HG03378 (cell line): Measurements from ENCODE around the gene CD84.
"Not testable (repeated sequence)": the region's sequence is repeated elsewhere in the genome, so short reads cannot be mapped to it uniquely, and the experiment has no call there.

Source experiments
- ATAC-seq: cut with Tn5 transposase; IDR thresholded peaks from one replicate; pipeline ENCODE4 v1.9.1; 2021; ENCODE audit warnings: mild to moderate bottlenecking, moderate library complexity; ENCODE audit not compliant: unreplicated experiment

Gene CD84

DNA sequence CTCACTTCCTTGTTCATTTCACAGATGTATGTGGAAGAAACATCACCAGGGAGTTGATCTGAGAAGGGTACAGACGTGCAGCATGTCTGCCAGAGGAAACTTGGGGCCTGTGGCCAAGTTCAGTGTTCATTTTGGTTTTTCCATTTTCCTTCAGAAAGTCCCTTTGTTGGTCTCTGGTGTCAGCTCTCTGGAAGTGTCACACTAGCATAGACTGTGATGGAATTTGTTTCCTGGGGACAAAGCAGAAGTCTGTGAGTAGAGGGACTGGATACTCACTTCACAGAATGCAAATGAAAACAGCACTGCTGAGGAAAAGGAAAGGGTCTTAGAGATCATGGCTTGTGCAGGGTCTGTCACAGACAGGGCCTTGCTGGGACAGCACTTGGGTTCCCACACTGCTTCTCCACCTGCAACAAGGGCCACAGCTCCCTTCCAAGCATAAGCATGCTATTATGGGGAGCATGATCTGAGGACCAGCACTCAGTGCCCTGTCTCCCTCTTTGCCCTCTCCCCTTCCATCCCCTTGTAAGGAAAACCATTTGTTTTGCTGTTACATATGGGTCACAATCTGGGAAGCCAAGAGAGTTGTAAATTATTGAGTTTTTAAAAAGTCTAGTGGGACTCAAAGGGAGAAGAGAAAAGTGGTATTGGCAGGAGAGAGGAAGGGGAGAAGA, 31.4 kb upstream of the CD84 start:
- ATAC-seq: no peak

DNA sequence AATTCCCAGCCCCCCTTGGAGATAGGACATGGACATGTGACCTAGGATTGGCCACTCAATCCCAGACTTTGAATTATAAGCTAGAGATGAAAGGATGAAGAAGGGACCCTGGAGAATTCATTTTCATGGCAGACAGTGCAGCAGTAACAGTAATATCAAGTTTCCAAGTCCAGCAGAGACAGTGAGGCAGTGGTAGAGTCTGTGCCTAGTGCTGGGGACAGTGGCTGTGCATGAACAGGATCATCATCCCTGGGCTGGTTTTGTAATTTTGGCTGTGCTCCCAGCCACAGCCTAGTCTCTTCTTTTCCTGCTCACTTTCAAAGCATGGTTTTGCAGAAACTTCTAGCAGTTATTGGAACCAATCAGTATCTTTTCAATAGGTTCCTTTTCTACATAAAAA, 29.6 kb upstream of the CD84 start:
- no peak for ATAC-seq

DNA sequence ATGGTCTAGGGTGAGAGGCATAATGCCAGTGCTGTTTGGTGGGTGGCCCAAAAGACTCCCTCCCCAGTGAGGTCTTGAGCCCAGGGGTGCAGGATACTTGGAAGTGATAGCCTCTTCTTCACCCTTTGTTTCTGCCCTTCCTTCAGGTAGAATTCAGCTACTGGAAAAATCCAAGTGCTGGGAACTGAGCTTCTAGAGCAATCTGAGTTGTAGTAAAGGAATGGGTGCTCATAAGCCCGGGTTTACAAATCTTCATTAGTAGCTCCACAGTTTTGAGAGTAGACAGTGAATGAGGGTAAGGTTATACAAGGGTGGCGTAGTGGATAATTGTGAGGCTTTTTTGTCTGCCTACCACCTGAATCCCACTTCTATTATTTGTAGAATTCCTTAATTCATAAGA, 29.2 kb upstream of the CD84 start:
- ATAC-seq: no peak

- ATAC-seq: no peak
These were observed 28.8 kb upstream of the CD84 start for GRCh38 chr1:160608057-160608456.

- ATAC-seq: no peak
These were observed 28.4 kb upstream of the CD84 start for GRCh38 chr1:160607672-160608032.

- ATAC-seq: peak; percentile 68
These were observed 27.8 kb upstream of the CD84 start for GRCh38 chr1:160607011-160607671.

DNA sequence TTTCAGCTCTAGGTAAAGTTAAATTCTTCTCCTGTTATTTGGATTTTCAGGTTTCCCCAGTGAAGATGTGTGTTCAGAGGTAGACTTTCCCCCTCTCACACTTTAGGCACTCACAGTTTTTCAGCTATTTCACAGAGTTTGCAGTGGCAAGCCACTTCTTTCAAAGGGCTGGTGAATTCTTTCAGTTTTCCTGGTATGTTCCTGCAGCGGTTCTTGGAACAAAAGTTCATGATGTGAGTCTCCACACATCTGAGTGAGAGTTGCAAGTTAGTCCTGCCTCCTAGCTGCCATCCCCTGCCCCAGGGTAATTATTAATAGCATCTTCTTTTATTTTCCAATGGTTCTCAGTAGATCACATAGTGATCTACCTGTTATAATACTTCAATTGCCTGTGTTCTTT, 27.3 kb upstream of the CD84 start:
- ATAC-seq: no peak

GRCh38 chr1:160605792-160606479, 26.6 kb upstream of the CD84 start:
- no peak for ATAC-seq

DNA sequence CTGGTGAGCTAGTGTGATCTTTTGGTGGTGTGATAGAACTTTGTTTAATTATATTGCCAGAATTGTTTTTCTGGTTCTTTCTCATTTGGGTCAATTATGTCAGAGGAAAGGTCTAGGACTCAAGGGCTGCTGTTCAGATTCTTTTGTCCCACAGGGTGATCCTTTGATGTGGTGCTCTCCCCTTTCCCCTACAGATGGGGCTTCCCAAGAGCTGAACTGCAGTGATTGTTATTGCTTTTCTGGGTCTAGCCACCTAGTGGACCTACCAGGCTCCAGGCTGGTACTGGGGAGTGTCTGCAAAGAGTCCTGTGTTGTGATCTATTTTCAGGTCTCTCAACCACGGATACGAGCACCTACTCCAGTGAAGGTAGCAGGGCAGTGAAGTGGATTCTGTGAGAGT, 25.9 kb upstream of the CD84 start:
- no peak for ATAC-seq

GRCh38 chr1:160597705-160598104, 18.4 kb upstream of the CD84 start:
- no peak for ATAC-seq

GRCh38 chr1:160597051-160597450, 17.8 kb upstream of the CD84 start:
- ATAC-seq: no peak

- ATAC-seq: no peak
These were observed 11.2 kb upstream of the CD84 start for GRCh38 chr1:160590488-160590887.

DNA sequence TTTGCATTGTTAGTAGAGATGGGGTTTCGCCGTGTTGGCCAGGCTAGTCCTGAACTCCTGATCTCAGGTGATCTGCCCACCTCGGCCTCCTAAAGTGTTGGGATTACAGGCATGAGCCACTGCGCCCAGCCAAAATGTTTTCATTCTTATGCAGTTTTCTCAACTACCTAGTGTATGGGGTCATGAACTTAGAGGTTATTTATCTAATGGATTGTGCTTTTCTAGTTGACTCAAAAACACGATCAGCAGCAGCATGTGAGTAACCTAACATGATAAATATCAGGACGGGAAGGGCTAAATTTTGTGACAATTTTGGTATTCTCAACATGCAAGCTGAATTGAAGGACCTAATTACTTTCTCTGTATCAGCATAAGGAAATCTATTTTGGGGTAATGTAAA, 9.2 kb upstream of the CD84 start:
- no peak for ATAC-seq

GRCh38 chr1:160584784-160585183, 5.5 kb upstream of the CD84 start:
- ATAC-seq: no peak

- ATAC-seq: not testable (repeated sequence)
These were observed 3.7 kb upstream of the CD84 start for GRCh38 chr1:160582976-160583375.

GRCh38 chr1:160581961-160582360, 2.7 kb upstream of the CD84 start:
- ATAC-seq: no peak

DNA sequence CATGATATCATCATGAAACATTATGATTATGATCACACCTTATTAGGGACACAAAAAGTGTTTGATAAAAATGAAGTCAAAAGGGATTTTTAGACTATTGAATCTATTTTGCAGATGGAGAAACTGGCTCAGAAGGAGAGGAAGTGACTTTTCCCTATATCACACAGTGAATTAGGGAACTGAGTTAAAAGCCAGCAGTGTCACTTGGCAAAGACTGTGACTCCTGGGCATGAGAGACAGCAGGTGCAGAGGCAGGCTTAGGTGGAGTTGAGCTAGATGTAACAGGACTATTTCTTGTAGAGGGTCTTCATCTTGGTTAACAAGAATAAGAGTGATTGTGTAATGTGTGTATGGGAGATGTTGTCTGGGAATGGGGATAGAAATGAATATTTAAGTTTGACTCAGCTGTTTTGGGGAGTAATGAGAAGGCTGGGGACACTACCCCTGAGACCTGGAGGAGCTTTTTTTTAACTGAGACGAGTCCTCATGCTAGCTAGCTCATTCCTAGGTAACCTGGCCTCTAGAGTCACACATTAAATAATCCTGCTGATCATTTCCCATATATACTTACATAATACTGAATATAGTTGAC, 1.0 kb upstream of the CD84 start:
- ATAC-seq: no peak

DNA sequence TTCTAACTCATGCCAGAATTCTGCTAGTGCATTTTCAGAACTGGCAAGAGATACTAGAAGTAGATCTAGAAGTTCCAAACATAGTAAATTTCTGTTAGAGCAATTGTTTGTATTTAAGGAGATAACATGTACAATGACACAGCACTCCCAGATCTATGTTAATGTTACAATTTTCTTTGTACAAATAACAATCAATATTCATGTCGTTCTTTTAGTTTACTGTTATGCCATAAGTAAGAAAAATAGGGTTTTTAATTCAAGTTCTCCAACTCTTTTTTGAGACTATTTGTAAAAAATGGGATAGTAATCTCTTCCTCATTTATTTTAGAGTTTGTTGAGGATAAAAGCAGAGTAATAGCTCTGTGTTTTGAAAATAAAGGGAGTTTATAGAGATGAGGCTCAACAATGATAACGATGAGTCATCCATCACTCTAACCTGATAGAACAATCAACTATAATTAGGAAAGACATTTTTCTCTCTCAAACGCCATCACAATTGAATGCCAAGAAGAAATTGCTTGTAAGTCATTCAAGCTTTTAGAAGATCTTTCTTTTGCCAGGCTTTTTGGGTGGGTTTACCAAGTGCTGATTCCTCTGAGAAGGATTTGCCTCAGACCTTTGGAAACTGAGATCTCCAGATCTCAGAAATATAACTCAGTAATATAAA, 638 bp downstream of the CD84 start:
- no peak for ATAC-seq

DNA sequence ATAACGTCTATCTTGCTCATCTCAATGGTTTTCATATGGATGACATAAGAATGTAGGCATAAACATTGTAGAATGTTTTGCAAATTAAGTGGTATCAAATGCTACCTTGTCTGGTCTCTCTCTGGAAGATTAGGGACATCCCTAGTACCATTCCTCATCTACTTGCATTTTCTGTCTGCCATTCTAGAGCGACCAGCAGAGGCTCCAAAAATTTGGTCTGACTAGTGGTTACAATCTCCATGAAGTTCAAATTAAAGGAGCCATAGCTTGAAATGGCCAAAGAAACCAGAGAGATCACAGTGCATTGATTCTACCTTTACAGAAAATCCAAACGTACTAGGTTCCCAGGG, 1.1 kb downstream of the CD84 start:
- ATAC-seq: no peak

DNA sequence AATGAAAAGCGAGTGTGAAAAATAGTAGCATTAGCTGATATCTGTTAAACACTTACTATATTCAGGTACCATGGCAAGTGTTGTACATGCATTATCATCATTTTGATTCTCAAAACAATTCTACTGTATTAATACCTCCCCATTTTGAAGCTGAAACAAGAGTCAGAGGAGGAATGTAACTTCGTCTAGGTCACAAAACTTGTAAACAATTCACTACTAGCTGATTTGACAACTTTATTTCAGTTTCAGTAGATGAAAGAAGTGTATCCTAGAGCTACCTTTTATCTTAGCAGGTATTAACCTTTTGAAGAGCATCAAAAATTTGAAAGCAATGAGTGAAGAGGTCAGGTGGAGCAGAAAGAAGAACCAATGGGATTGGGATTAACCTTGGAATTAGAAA, 1.6 kb downstream of the CD84 start:
- no peak for ATAC-seq

DNA sequence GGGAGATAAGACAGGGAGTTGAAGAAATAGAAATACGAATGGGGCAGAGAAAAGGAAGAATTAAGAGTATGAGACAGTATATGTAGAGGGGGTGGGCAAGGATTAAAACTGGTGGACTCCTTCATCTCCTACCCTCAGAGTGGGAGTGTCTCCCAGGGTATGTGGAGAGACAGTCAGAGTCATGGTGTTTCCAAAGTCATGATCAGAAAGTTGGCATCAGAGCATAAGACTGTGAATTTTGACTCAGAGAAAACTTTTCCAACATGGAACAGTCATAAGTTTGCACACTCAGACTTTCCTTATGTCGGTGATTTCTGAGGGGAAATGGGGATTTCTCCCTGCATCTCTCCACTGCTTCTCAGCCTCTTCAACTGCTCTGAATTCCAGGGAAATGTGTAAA, 2.4 kb downstream of the CD84 start:
- ATAC-seq: no peak

DNA sequence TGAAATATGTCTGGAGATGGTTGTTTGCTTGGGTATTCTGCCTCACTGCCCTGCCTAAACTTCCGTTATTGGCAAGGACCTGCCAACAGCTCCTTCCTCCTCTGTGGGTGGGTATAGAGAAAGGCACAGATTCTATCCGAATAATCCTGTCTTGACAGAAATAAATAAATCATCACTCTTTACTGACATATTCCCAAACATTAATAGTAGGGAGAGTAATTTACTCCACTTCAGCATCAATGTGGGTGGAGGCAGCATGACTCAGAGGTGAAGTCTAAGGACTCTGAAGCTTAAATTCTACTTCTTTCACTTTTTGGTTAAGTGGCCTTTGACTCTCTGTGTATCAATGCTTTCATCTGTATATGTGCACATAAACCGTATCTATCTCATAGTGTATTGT, 2.9 kb downstream of the CD84 start:
- no peak for ATAC-seq
